ENCODE data around the gene ATP23.

ATP23 gene

DNA sequence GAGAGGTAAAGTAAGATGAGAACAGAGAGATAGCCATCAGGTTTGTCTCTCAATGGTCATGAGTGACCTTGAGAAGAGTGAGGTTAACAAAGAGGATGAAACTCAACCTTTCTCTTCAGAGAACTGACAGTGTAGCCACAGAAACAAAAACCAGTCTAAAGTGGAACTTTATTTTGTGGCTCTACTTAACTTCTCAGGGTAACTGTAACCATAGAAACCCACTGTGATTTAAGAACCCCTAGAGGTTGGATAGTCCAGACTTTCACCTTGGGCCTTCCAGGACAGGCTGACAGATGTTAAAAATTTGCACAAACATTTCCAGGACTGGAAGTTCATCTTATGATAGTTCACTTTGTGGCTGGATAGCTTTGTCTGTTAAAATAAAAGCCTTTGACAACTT, 48.5 kb downstream of the ATP23 start:
- H2AK5ac ChIP-seq (ENCODE audit: low read depth, low read length), result no peak overlapping the region
- H3K9me3 ChIP-seq (replicated peaks in 1 of 2; ENCODE audit: control insufficient read depth in 2 of 2, insufficient read depth in 1 of 2, low read depth in 1 of 2, low read length in 2 of 2), result no peaks in the 10 kb centered on the region
- no peaks in the 10 kb centered on the region for H3K4me1 ChIP-seq (ENCODE audit: control insufficient read depth in 2 of 2, insufficient read depth in 1 of 2, low read depth in 1 of 2, low read length in 2 of 2)
- H2BK12ac ChIP-seq (ENCODE audit: low read length), result no peak overlapping the region
- H3K18ac ChIP-seq (ENCODE audit: low read length), result no peak overlapping the region
- H3K23ac ChIP-seq (ENCODE audit: low read depth, low read length, poor library complexity), result no peak overlapping the region
- no peaks in the 10 kb centered on the region for H3K79me1 ChIP-seq (ENCODE audit: low read depth, low read length)
- no peak overlapping the region for H2AFZ ChIP-seq (ENCODE audit: low read length)
- H3K4me3 ChIP-seq (ENCODE audit: low read length in 2 of 2), result no peak overlapping the region
- H3K27ac ChIP-seq (replicated peaks; ENCODE audit: low read length), result no peak overlapping the region
- H4K91ac ChIP-seq (ENCODE audit: low read depth, low read length, poor library complexity), result no peak overlapping the region
- no peak overlapping the region for H3K9ac ChIP-seq (ENCODE audit: low read depth, low read length, poor library complexity)
- no peak overlapping the region for H2BK5ac ChIP-seq (ENCODE audit: low read length)
- no peak overlapping the region for H2BK120ac ChIP-seq (ENCODE audit: low read depth, low read length)
- no peak for DNase-seq (ENCODE audit: low spot score)
- H3K4ac ChIP-seq (ENCODE audit: low read length), result no peak overlapping the region
- no peak overlapping the region for H4K8ac ChIP-seq (ENCODE audit: low read depth, low read length)
- no peak overlapping the region for H3K4me2 ChIP-seq (ENCODE audit: insufficient read depth, low read length, poor library complexity, severe bottlenecking)
- H2BK15ac ChIP-seq (ENCODE audit: low read length), result no peak overlapping the region
- H3K14ac ChIP-seq (ENCODE audit: low read length), result no peak overlapping the region
- no peaks in the 10 kb centered on the region for H3K27me3 ChIP-seq (ENCODE audit: control insufficient read depth in 3 of 3, insufficient read depth in 3 of 3, low read depth in 1 of 3, low read length in 3 of 3)
- no peaks in the 10 kb centered on the region for H3K36me3 ChIP-seq (replicated peaks in 1 of 2; ENCODE audit: control insufficient read depth in 2 of 2, insufficient read depth in 2 of 2, low read length in 2 of 2)

DNA sequence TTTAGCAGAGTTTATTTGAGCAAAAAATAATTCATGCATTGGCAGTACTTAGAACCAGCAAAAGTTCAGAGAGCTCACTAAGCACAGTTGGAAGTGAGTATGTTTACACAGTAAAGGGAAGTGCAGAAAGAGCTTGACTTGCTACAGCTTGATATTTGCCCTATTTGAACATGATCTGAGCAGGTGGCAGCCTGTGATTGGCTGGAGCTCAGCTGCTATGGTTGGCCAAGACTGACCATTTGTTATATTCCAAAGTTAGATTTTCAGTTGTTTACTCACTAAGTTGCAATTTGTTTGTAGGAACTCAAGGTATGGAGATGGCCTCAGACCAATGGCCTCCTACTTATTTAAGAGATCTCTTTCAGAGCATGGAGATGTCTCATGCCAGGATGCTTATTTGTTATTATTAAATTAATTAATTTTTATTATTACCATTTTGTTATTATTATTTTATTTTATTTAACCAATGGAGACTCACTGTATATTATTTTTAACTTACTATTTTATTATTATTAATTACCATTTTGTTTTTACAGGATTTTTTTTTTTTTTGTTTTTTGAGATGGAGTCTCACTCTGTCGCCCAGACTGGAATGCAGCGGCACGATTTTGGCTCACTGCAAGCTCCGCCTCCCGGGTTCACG, 49.0 kb downstream of the ATP23 start:
- H2AK5ac ChIP-seq (ENCODE audit: low read depth, low read length), result no peak overlapping the region
- H3K36me3 ChIP-seq (replicated peaks in 1 of 2; ENCODE audit: control insufficient read depth in 2 of 2, insufficient read depth in 2 of 2, low read length in 2 of 2), result no peaks in the 10 kb centered on the region
- no peaks in the 10 kb centered on the region for H3K27me3 ChIP-seq (ENCODE audit: control insufficient read depth in 3 of 3, insufficient read depth in 3 of 3, low read depth in 1 of 3, low read length in 3 of 3)
- H3K23ac ChIP-seq (ENCODE audit: low read depth, low read length, poor library complexity), result no peak overlapping the region
- no peak overlapping the region for H3K4me3 ChIP-seq (ENCODE audit: low read length in 2 of 2)
- H2BK12ac ChIP-seq (ENCODE audit: low read length), result no peak overlapping the region
- H3K79me1 ChIP-seq (ENCODE audit: low read depth, low read length), result no peaks in the 10 kb centered on the region
- no peak for DNase-seq (ENCODE audit: low spot score)
- H3K4me2 ChIP-seq (ENCODE audit: insufficient read depth, low read length, poor library complexity, severe bottlenecking), result no peak overlapping the region
- H2BK120ac ChIP-seq (ENCODE audit: low read depth, low read length), result no peak overlapping the region
- no peak overlapping the region for H3K14ac ChIP-seq (ENCODE audit: low read length)
- no peaks in the 10 kb centered on the region for H3K9me3 ChIP-seq (replicated peaks in 1 of 2; ENCODE audit: control insufficient read depth in 2 of 2, insufficient read depth in 1 of 2, low read depth in 1 of 2, low read length in 2 of 2)
- no peak overlapping the region for H3K27ac ChIP-seq (replicated peaks; ENCODE audit: low read length)
- no peak overlapping the region for H2BK5ac ChIP-seq (ENCODE audit: low read length)
- no peak overlapping the region for H2BK15ac ChIP-seq (ENCODE audit: low read length)
- H2AFZ ChIP-seq (ENCODE audit: low read length), result no peak overlapping the region
- no peak overlapping the region for H3K18ac ChIP-seq (ENCODE audit: low read length)
- H4K8ac ChIP-seq (ENCODE audit: low read depth, low read length), result no peak overlapping the region
- H3K4me1 ChIP-seq (ENCODE audit: control insufficient read depth in 2 of 2, insufficient read depth in 1 of 2, low read depth in 1 of 2, low read length in 2 of 2), result no peaks in the 10 kb centered on the region
- WGBS, 2 donors (ENCODE audit: extremely low coverage in 2 of 2, insufficient read length in 2 of 2, insufficient replicate concordance in 1 of 2), result no CpG with 5 or more reads among the region's 6 CpGs
- no peak overlapping the region for H4K91ac ChIP-seq (ENCODE audit: low read depth, low read length, poor library complexity)
- H3K4ac ChIP-seq (ENCODE audit: low read length), result no peak overlapping the region
- H3K9ac ChIP-seq (ENCODE audit: low read depth, low read length, poor library complexity), result no peak overlapping the region

DNA sequence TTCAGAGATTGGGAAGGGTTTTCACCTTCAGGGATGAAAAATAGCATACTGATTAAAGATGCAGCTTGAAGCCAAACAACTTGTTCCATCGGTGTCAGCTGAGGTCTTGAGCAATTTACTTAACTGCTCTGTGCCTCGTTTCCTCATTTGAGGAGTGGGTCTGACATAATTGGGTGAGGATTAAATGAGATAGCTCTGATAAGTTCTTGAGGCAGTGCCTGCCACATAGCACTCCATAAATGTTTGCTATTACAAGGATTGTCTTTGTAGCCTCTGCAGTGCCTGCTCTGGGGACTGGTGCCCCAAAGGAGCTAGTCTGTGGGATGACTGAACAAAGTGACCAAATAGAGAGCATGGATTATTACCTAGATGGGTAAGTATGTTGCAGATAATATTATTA, 50.6 kb downstream of the ATP23 start:
- Histone ChIP-seq H3K4ac (ENCODE audit: low read length) (no peak overlapping the region), H3K27ac (replicated peaks; ENCODE audit: low read length) (no peak overlapping the region), H3K36me3 (replicated peaks in 1 of 2; ENCODE audit: control insufficient read depth in 2 of 2, insufficient read depth in 2 of 2, low read length in 2 of 2) (no peaks in the 10 kb centered on the region), H2BK15ac (ENCODE audit: low read length) (no peak overlapping the region), H3K9ac (ENCODE audit: low read depth, low read length, poor library complexity) (no peak overlapping the region), H3K4me2 (ENCODE audit: insufficient read depth, low read length, poor library complexity, severe bottlenecking) (no peak overlapping the region), H3K27me3 (ENCODE audit: control insufficient read depth in 3 of 3, insufficient read depth in 3 of 3, low read depth in 1 of 3, low read length in 3 of 3) (no peaks in the 10 kb centered on the region), H3K4me1 (ENCODE audit: control insufficient read depth in 2 of 2, insufficient read depth in 1 of 2, low read depth in 1 of 2, low read length in 2 of 2) (no peaks in the 10 kb centered on the region), H3K18ac (ENCODE audit: low read length) (no peak overlapping the region), H3K4me3 (ENCODE audit: low read length in 2 of 2) (no peak overlapping the region), H2AFZ (ENCODE audit: low read length) (no peak overlapping the region), H2BK5ac (ENCODE audit: low read length) (no peak overlapping the region), H3K23ac (ENCODE audit: low read depth, low read length, poor library complexity) (no peak overlapping the region), H3K9me3 (replicated peaks in 1 of 2; ENCODE audit: control insufficient read depth in 2 of 2, insufficient read depth in 1 of 2, low read depth in 1 of 2, low read length in 2 of 2) (peaks cover 0 to 1% of the 10 kb centered on the region in 2 donors), H3K79me1 (ENCODE audit: low read depth, low read length) (no peaks in the 10 kb centered on the region), H2BK120ac (ENCODE audit: low read depth, low read length) (no peak overlapping the region), H3K14ac (ENCODE audit: low read length) (no peak overlapping the region), H2BK12ac (ENCODE audit: low read length) (no peak overlapping the region), H2AK5ac (ENCODE audit: low read depth, low read length) (no peak overlapping the region), H4K8ac (ENCODE audit: low read depth, low read length) (no peak overlapping the region), H4K91ac (ENCODE audit: low read depth, low read length, poor library complexity) (no peak overlapping the region)
- no CpG with 5 or more reads among the region's 2 CpGs for WGBS, 2 donors (ENCODE audit: extremely low coverage in 2 of 2, insufficient read length in 2 of 2, insufficient replicate concordance in 1 of 2)
- no peak for DNase-seq (ENCODE audit: low spot score)

DNA sequence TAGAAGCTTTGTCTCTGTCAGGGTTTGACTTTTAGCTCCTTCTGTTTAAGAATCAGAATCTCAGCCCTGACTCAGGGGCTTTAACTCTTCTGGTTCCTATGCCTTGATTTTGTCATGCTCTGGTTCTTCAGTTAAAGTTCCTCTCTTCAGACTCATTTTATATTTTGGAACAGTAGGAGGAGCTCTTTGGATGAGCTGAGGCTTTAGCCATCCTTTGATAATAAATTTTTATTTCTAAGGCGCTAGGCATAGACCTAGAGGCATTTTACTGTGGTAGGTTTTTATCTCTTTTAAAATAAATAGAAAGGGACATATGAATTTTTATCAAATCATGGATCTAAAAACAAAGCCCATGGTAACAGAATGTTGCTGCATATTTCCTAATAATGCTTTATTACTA, 51.7 kb downstream of the ATP23 start:
- Histone ChIP-seq H2AFZ (ENCODE audit: low read length) (peak overlapping the region; percentile 45), H3K4ac (ENCODE audit: low read length) (no peak overlapping the region), H3K18ac (ENCODE audit: low read length) (no peak overlapping the region), H3K14ac (ENCODE audit: low read length) (no peak overlapping the region), H2BK12ac (ENCODE audit: low read length) (no peak overlapping the region), H4K8ac (ENCODE audit: low read depth, low read length) (no peak overlapping the region), H3K9me3 (replicated peaks in 1 of 2; ENCODE audit: control insufficient read depth in 2 of 2, insufficient read depth in 1 of 2, low read depth in 1 of 2, low read length in 2 of 2) (peaks cover 4 to 8% of the 10 kb centered on the region in 2 donors), H3K4me1 (ENCODE audit: control insufficient read depth in 2 of 2, insufficient read depth in 1 of 2, low read depth in 1 of 2, low read length in 2 of 2) (no peaks in the 10 kb centered on the region), H3K9ac (ENCODE audit: low read depth, low read length, poor library complexity) (no peak overlapping the region), H2AK5ac (ENCODE audit: low read depth, low read length) (no peak overlapping the region), H2BK120ac (ENCODE audit: low read depth, low read length) (no peak overlapping the region), H3K4me2 (ENCODE audit: insufficient read depth, low read length, poor library complexity, severe bottlenecking) (no peak overlapping the region), H2BK15ac (ENCODE audit: low read length) (no peak overlapping the region), H3K23ac (ENCODE audit: low read depth, low read length, poor library complexity) (no peak overlapping the region), H2BK5ac (ENCODE audit: low read length) (no peak overlapping the region), H4K91ac (ENCODE audit: low read depth, low read length, poor library complexity) (no peak overlapping the region), H3K36me3 (replicated peaks in 1 of 2; ENCODE audit: control insufficient read depth in 2 of 2, insufficient read depth in 2 of 2, low read length in 2 of 2) (no peaks in the 10 kb centered on the region), H3K79me1 (ENCODE audit: low read depth, low read length) (no peaks in the 10 kb centered on the region), H3K27ac (replicated peaks; ENCODE audit: low read length) (no peak overlapping the region), H3K27me3 (ENCODE audit: control insufficient read depth in 3 of 3, insufficient read depth in 3 of 3, low read depth in 1 of 3, low read length in 3 of 3) (no peaks in the 10 kb centered on the region), H3K4me3 (ENCODE audit: low read length in 2 of 2) (no peak overlapping the region)
- DNase-seq (ENCODE audit: low spot score), result no peak
- WGBS, 2 donors (ENCODE audit: extremely low coverage in 2 of 2, insufficient read length in 2 of 2, insufficient replicate concordance in 1 of 2), result no CpG with 5 or more reads among the region's 1 CpG
